ENCODE measurements around the gene OR11G2.
"Not testable (repeated sequence)": the region's sequence is repeated elsewhere in the genome, so short reads cannot be mapped to it uniquely, and the experiment has no call there.

OR11G2 gene

GRCh38 chr14:20190596-20190995 is at the start of gene OR11G2:
Gene OR11G2 (plus strand): TSS chr14:20190896. CDS start chr14:20197438, 6,542 bp downstream.
- DNase-seq, result no peak

GRCh38 chr14:20143911-20144310 is 46.8 kb upstream of the OR11G2 start:
- DNase-seq, result no peak

- DNase-seq, result no peak
Observed at GRCh38 chr14:20144820-20145219, 45.9 kb upstream of the OR11G2 start.

GRCh38 chr14:20164462-20164861 is 26.2 kb upstream of the OR11G2 start:
- DNase-seq, result no peak

GRCh38 chr14:20167091-20167490 is 23.6 kb upstream of the OR11G2 start:
- no peak for DNase-seq

- not testable (repeated sequence) for DNase-seq
Observed at GRCh38 chr14:20169852-20170251, 20.8 kb upstream of the OR11G2 start.

- not testable (repeated sequence) for DNase-seq
Observed at GRCh38 chr14:20174205-20174604, 16.5 kb upstream of the OR11G2 start.

- DNase-seq, result no peak
Observed at GRCh38 chr14:20176330-20176729, 14.4 kb upstream of the OR11G2 start.

GRCh38 chr14:20177433-20177974 is 13.2 kb upstream of the OR11G2 start:
- no peak for DNase-seq

GRCh38 chr14:20179218-20179617 is 11.5 kb upstream of the OR11G2 start:
- no peak for DNase-seq

GRCh38 chr14:20179880-20180279 is 10.8 kb upstream of the OR11G2 start:
- no peak for DNase-seq

- DNase-seq, result no peak
Observed at GRCh38 chr14:20180486-20180885, 10.2 kb upstream of the OR11G2 start.

GRCh38 chr14:20184181-20184580 is 6.5 kb upstream of the OR11G2 start:
- DNase-seq, result no peak

- DNase-seq, result no peak
Observed at GRCh38 chr14:20191396-20191795, 700 bp downstream of the OR11G2 start.

- DNase-seq, result no peak
Observed at GRCh38 chr14:20194101-20194500, 3.4 kb downstream of the OR11G2 start.

- not testable (repeated sequence) for DNase-seq
Observed at GRCh38 chr14:20195170-20195569, 4.5 kb downstream of the OR11G2 start.

GRCh38 chr14:20195911-20196310 is 5.2 kb downstream of the OR11G2 start:
- DNase-seq, result no peak

- DNase-seq, result no peak
Observed at GRCh38 chr14:20197459-20197858, 6.8 kb downstream of the OR11G2 start.

GRCh38 chr14:20198991-20199390 is 8.3 kb downstream of the OR11G2 start:
- DNase-seq, result no peak

- no peak for DNase-seq
Observed at GRCh38 chr14:20204721-20205120, 14.0 kb downstream of the OR11G2 start.

- no peak for DNase-seq
Observed at GRCh38 chr14:20209595-20209994, 18.9 kb downstream of the OR11G2 start.

GRCh38 chr14:20212406-20212805 is 21.7 kb downstream of the OR11G2 start:
- DNase-seq, result not testable (repeated sequence)

GRCh38 chr14:20215196-20215595 is 24.5 kb downstream of the OR11G2 start:
- DNase-seq, result no peak

GRCh38 chr14:20219033-20219432 is 28.3 kb downstream of the OR11G2 start:
- no peak for DNase-seq

- no peak for DNase-seq
Observed at GRCh38 chr14:20223410-20223809, 32.7 kb downstream of the OR11G2 start, which contains the start of gene OR11H6. Gene OR11H6 (plus strand): TSS chr14:20223710. CDS start chr14:20223710, 0 bp downstream.

Data from DMS79 treated with DMSO at 0.1 percent for 48 hours (cell line).